MG63 (cell line): ENCODE measurements around the gene KLF1. TPM values are rescaled to one million over a fixed set of nuclear protein-coding genes. Genes with fewer than 3 reads are reported as not detected.

Source experiments
- DNase-seq: peaks from one replicate; pipeline ENCODE4 v3.0.0-alpha.2; 2020
- H3K27me3 ChIP-seq: fragments of 250-450 bp; sonication (Bioruptor Pico); 2 replicates; pipeline ENCODE4 v1.5.1; 2020; ENCODE audit warnings: mild to moderate bottlenecking, moderate library complexity
- H3K36me3 ChIP-seq: fragments of 250-450 bp; sonication (Bioruptor Pico); 2 replicates; pipeline ENCODE4 v1.5.1; 2020; ENCODE audit warnings: mild to moderate bottlenecking, moderate library complexity
- H3K4me3 ChIP-seq: fragments of 250-450 bp; sonication (Bioruptor Pico); 2 replicates; pipeline ENCODE4 v1.5.1; 2020; ENCODE audit warnings: mild to moderate bottlenecking, moderate library complexity
- H3K9me3 ChIP-seq: fragments of 250-450 bp; sonication (Bioruptor Pico); 2 replicates; pipeline ENCODE4 v1.5.1; 2020; ENCODE audit warnings: mild to moderate bottlenecking, moderate library complexity
- total RNA-seq: library from RNA; depleted of rRNA; stranded (reverse); fragments of >200 nt; shearing (Covaris generic); gene quantifications from 2 replicates; pipeline ENCODE4 v1.2.3, GENCODE V29; 2014; ENCODE audit warnings: low replicate concordance

The KLF1 gene
- total RNA-seq, 1 experiment from 2014 or later: not detected

DNA sequence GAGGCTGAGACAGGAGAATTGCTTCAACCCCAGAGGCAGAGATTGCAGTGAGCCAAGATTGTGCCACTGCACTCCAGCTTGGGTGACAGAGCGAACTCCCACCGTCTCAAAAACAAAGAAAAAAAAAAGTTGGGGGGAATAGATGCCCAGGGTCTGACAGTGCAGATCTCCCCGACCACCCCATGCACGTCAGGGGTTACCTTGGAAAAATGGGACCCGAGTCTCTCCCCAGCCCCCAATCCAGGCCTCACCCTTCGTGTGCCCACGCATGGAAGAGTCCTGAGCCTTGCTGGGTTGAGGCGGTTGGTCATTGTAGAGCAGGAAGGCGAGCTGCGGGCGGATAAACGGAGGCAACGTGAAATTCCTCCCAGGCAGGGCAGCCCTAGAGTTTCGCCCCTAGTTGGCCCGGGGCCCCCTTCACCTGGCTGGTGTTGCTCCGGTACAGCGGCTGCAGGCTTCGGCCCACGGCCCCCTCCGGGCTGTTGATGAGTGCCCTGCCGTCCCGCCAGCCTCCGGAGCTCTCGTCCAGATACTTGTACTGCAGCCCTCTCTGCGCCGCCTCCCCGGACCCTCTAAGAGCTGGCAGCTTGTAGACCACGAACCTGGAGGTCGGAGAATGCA lies 6.3 kb downstream of the KLF1 start:
- no peak for DNase-seq
- H3K27me3 ChIP-seq: peaks cover 16% of the 10 kb centered on the region
- H3K4me3 ChIP-seq: peak overlapping the region; percentile 46
- peaks cover 37% of the 10 kb centered on the region for H3K9me3 ChIP-seq
- no peaks in the 10 kb centered on the region; the same call in 1 of the 2 replicates for H3K36me3 ChIP-seq

DNA sequence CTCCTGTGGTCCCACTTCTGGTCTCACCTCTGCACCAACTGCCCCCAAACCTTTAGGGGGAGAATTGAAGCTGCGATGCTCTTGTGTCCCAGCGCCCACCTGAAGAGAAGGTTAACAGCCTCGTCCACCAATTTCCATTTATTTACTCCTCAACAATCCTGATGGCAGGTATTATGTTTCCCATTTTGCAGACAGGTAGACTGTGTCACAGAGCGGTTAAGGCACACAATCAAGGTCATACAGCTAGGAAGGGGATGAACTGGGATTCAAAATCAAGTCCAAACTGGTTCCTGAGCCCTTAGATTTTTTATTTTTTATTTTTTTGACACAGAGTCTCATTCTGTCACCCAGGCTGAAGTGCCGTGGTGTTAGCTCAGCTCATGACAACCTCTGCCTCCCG lies 11.9 kb downstream of the KLF1 start:
- no peak overlapping the region for H3K4me3 ChIP-seq
- peaks cover 20% of the 10 kb centered on the region for H3K27me3 ChIP-seq
- no peaks in the 10 kb centered on the region; the same call in 1 of the 2 replicates for H3K36me3 ChIP-seq
- no peaks in the 10 kb centered on the region; the same call in none of the 2 replicates for H3K9me3 ChIP-seq
- no peak for DNase-seq

DNA sequence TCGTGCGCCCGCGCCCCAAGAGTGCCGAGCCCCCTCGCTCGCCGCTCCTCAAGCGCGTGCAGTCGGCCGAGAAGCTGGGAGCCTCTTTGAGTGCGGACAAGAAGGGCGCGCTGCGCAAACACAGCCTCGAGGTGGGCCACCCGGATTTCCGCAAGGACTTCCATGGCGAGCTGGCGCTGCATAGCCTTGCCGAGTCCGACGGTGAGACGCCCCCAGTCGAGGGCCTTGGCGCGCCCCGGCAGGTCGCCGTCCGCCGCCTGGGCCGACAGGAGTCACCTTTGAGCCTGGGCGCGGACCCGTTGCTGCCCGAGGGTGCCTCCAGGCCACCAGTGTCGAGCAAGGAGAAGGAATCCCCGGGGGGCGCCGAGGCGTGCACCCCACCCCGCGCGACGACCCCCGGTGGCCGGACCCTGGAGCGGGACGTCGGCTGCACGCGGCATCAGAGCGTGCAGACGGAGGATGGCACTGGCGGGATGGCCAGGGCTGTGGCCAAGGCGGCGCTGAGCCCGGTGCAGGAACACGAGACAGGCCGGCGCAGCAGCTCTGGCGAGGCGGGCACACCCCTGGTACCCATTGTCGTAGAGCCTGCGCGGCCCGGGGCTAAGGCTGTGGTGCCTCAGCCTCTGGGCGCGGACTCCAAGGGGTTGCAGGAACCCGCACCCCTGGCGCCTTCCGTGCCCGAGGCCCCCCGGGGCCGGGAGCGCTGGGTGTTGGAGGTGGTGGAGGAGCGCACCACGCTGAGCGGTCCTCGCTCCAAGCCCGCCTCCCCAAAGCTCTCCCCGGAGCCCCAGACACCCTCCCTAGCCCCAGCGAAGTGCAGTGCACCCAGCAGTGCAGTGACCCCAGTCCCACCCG lies 12.9 kb downstream of the KLF1 start:
- no peaks in the 10 kb centered on the region; the same call in 1 of the 2 replicates for H3K36me3 ChIP-seq
- H3K9me3 ChIP-seq: no peaks in the 10 kb centered on the region; the same call in none of the 2 replicates
- H3K27me3 ChIP-seq: peaks cover 20% of the 10 kb centered on the region
- DNase-seq: no peak
- H3K4me3 ChIP-seq: no peak overlapping the region

DNA sequence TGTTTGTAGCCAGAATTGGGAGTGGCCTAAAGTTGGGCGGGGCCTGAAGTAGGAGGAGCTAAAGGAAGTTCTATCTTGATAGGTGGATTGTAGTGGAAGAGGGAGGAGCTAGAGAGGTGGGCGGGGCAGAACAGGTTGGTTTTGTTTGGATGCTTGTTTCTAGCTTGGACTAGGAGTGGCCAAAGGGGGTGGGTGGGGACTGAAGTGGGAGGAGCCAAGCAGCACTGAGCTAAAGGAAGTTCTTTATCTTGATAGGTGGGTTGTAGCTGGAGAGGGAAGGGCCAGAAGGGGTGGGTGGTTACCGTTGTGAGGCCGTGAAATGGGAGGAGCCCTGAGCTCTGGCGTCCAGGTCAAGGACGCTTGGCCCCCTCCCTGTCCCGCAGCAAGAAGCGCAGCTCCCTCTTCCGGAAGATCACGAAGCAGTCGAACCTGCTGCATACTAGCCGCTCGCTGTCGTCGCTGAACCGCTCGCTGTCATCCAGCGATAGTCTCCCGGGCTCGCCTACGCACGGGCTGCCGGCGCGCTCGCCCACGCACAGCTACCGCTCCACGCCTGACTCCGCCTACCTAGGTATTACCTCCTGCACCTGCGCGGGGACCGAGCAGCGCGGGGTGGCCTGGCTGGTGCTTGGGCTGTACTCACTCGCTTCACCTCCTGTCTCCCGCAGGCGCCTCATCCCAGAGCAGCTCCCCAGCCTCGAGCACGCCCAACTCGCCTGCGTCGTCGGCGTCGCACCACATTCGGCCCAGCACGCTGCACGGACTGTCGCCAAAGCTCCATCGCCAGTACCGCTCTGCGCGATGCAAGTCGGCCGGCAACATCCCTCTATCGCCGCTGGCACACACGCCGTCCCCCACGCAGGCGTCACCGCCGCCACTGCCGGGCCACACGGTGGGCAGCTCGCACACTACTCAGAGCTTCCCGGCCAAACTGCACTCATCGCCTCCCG lies 13.8 kb downstream of the KLF1 start:
- H3K36me3 ChIP-seq: no peaks in the 10 kb centered on the region; the same call in 1 of the 2 replicates
- no peaks in the 10 kb centered on the region; the same call in none of the 2 replicates for H3K9me3 ChIP-seq
- H3K27me3 ChIP-seq: peaks cover 19% of the 10 kb centered on the region
- DNase-seq: peak; percentile 91
- H3K4me3 ChIP-seq: peak overlapping the region; percentile 32

DNA sequence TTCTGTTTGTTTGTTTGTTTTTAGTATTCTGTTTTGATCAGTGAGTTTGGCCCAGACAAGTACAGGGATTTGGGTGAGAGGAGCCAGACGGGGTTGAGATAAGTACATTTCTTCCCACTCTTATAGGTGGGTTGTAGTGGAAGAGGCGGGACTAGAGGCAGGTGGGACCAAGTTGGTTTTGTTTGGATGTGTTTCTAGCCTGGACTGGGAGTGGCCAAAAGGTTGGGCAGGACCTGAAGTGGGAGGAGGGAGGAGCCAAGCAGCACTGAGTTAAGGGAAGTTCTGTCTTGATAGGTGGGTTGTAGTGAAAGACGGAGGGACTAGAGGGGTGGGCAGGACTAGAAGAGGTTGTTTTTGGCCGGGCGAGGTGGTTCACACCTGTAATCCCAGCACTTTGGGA lies 14.7 kb downstream of the KLF1 start:
- Histone ChIP-seq H3K9me3 (peaks cover under 1% of the 10 kb centered on the region), H3K27me3 (peaks cover 18% of the 10 kb centered on the region), H3K36me3 (no peaks in the 10 kb centered on the region), H3K4me3 (no peak overlapping the region)
- DNase-seq: no peak

DNA sequence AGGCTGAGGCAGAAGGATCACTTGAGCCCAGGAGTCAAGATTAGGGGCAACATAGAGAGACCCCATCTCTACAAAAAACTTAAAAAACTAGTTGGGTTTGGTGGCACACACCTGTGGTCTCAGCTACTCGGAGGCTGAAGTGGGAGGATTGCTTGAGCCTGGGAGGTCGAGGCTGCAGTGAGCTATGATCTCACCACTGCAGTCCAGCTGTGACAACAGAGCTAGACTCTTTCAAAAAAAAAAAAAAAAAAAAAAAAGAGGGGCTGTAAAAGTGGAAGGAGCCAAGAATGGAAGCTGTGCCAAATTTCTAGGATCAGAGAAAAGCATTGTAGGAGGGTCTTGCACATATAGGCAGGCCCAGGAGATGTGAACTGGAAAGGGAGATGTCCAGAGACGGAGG lies 15.3 kb downstream of the KLF1 start:
- peaks cover 18% of the 10 kb centered on the region for H3K27me3 ChIP-seq
- no peaks in the 10 kb centered on the region for H3K36me3 ChIP-seq
- peaks cover 2% of the 10 kb centered on the region for H3K9me3 ChIP-seq
- no peak for DNase-seq
- H3K4me3 ChIP-seq: no peak overlapping the region

DNA sequence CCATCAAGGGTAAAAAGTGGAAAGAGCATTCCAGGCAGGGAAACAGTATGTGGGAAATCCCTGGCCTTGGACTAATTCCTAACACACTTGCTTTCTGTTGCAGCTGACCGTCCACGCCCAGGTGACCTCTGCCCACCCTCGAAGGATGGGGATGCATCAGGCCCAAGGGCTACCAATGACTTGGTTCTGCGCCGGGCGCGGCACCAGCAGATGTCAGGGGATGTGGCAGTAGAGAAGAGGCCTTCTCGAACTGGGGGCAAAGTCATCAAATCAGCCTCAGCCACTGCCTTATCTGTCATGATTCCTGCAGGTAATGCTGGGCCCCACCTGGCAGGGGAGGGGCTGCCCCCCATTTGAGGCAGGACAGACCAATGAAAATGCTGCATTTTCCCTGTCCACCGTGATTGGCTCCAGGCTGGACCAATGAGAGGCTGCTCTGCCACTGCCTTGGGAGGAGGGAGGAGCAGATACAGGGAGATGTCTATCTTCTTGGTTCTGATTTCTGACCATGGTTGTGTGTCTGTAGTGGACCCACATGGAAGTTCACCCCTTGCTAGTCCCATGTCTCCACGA lies 18.4 kb downstream of the KLF1 start:
- Histone ChIP-seq H3K9me3 (peaks cover 2% of the 10 kb centered on the region), H3K27me3 (peaks cover 7% of the 10 kb centered on the region), H3K36me3 (no peaks in the 10 kb centered on the region), H3K4me3 (no peak overlapping the region)
- peak; percentile 45 for DNase-seq

DNA sequence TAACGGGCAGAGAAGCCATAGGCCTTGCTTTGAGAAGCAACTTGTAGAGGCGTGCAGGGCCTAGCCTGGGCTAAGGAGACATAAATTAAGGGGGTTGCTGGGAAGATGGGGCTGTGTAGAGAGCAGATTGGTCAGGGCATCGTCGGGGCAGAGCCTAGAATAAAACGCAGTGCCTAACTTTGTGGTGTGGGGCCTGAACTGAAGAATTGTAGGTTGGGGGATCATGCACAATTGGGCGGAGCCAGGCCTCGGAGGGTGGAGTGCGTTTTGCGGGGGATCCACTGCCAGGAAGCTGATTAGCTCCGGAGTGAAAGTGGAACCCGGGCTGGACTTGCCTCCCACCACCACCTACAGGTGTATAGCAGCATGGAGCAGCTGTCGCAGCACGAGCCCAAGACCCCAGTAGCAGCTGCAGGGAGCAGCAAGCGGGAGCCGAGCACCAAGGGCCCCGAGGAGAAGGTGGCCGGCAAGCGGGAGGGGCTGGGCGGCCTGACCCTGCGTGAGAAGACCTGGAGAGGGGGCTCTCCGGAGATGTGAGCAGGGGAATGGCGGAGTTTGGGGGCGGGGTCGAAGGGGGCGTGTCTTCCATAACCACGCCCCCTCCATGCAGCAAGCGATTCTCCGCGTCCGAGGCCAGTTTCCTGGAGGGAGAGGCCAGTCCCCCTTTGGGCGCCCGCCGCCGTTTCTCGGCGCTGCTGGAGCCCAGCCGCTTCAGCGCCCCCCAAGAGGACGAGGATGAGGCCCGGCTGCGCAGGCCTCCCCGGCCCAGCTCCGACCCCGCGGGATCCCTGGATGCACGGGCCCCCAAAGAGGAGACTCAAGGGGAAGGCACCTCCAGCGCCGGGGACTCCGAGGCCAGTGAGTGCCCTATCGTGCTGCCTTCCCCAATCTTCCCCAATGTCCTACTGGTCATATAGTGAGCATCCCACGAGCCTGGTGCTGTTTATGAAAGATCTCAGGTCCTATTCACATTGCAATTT lies 19.6 kb downstream of the KLF1 start:
- H3K36me3 ChIP-seq: no peaks in the 10 kb centered on the region
- peaks cover 2% of the 10 kb centered on the region; the same call in 1 of the 2 replicates for H3K9me3 ChIP-seq
- no peak overlapping the region for H3K4me3 ChIP-seq
- H3K27me3 ChIP-seq: peaks cover 4% of the 10 kb centered on the region; the same call in 1 of the 2 replicates
- DNase-seq: no peak

DNA sequence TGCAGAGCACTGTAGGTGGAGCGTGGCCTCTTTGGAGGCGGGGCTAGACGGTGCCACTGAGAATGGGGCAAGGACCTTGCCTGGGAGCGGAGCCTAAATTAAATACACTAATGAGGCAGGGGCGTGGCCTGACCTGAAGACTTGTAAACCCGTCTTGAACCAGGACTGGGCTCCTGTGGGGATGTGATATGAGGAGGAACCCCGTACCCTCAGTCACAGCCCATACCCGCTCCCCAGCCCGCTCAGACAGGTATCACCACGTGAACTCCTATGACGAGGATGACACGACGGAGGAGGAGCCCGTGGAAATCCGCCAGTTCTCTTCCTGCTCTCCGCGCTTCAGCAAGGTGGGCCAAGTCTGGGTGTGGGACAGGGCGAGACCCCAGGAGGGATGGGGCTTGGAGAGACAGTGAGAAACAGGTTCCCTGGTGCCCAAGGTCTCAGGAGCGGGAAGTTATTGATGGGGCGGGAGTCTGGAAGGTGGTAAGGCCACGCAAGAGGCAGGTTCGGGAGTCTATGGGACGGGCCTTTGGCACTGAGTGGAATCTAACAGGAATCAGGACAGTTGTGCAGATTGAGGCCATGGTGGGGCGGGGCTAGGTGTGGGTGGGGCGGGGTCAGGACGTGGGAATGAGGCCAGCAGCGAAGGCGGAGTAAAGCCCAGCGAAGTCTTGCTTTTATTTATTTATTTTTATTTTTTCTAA lies 20.4 kb downstream of the KLF1 start:
- Histone ChIP-seq H3K4me3 (no peak overlapping the region), H3K9me3 (peaks cover 2% of the 10 kb centered on the region; the same call in 1 of the 2 replicates), H3K36me3 (no peaks in the 10 kb centered on the region), H3K27me3 (peaks cover 4% of the 10 kb centered on the region; the same call in 1 of the 2 replicates)
- DNase-seq: no peak

DNA sequence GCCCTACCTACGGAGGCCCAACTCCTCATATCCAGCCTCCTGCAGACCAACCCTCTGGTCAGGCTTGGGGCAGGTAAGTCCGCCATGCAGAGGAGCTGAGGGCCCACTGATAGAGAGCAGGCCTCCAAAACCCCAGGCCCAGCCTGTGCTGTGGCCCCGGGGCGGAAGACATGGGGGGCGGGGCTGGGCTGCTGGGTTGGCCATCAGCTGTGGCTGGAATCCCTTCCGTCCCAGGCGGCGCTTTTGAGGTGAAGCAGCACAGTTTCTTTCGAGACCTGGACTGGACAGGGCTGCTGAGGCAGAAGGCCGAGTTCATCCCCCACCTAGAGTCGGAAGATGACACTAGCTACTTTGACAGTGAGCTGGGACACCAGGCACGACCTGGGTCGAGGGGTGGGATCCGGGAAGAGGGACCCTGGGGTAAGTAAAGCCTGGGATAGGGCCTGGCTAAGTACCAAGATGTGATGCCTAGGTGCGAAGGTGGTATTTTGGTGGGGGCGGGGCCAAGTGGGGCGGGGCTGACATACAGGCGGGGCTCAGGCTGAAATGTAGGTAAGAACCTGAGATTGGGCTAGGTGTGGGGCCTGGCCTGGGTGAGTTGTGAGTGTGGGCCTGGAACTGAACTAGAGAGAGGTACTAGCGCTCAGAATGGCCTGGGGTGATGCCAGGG lies 21.1 kb downstream of the KLF1 start:
- no peak for DNase-seq
- Histone ChIP-seq H3K9me3 (peaks cover 2% of the 10 kb centered on the region; the same call in 1 of the 2 replicates), H3K27me3 (peaks cover 4% of the 10 kb centered on the region; the same call in 1 of the 2 replicates), H3K36me3 (no peaks in the 10 kb centered on the region), H3K4me3 (no peak overlapping the region)

DNA sequence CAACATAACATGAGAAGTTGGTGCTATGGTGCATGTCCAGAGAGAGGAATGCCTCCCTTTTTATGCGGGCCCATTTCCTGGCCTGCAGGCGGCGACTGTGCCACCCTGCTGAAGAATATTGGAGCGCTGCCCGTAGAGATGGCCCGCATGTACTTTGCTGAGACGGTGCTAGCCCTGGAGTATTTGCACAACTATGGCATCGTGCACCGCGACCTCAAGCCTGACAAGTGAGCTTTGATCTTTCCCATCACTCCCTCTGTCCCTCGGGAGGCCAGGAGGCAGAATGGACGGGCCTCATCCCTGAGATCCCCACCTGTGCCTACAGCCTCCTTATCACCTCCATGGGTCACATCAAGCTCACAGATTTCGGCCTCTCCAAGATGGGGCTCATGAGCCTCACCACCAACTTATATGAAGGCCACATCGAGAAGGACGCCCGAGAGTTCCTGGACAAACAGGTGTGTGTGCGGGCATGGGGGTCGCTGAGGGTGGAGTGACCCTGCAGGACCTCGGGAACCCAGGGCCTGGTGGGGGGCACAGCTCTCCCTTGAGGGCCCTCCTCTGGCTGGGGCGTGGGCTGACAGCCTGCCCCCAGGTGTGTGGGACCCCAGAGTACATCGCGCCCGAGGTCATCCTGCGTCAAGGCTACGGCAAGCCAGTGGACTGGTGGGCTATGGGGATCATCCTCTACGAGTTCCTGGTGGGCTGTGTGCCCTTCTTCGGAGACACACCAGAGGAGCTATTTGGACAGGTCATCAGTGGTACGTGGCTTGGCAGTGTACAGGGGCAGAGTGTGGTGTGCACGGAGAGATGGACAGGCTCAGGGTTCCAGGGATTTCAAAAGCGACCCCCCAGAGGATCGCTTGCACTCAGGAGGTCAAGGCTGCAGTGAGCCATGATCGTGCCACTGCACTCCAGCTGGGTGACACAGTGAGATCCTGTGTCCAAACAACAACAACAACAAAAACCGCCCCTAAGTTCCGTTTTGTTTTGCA lies 22.0 kb downstream of the KLF1 start:
- H3K9me3 ChIP-seq: peaks cover 2% of the 10 kb centered on the region; the same call in 1 of the 2 replicates
- 0 out of 2 replicates have a peak, but pooled peaks cover 4% of the 10 kb centered on the region for H3K27me3 ChIP-seq
- no peaks in the 10 kb centered on the region for H3K36me3 ChIP-seq
- no peak for DNase-seq
- H3K4me3 ChIP-seq: no peak overlapping the region

DNA sequence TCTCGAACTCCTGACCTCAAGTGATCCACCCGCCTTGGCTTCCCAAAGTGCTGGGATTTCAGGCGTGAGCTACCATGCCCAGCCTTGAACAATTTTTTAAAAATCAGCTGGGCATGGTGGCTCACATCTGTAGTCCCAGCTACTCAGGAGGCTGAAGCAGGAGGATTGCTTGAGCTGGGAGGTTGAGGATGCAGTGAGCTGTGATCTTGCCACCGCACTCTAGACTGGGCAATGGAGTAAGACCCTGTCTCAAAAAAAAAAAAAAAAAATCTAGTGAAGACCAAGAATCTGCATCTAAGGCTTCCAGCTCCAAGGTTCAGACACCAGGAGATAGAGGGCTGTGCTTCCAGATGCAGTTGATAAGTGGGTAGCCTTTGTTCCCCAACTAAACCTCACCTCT lies 22.9 kb downstream of the KLF1 start:
- Histone ChIP-seq H3K9me3 (peaks cover 2% of the 10 kb centered on the region; the same call in 1 of the 2 replicates), H3K36me3 (no peaks in the 10 kb centered on the region), H3K27me3 (0 out of 2 replicates have a peak, but pooled peaks cover 4% of the 10 kb centered on the region), H3K4me3 (no peak overlapping the region)
- no peak for DNase-seq

DNA sequence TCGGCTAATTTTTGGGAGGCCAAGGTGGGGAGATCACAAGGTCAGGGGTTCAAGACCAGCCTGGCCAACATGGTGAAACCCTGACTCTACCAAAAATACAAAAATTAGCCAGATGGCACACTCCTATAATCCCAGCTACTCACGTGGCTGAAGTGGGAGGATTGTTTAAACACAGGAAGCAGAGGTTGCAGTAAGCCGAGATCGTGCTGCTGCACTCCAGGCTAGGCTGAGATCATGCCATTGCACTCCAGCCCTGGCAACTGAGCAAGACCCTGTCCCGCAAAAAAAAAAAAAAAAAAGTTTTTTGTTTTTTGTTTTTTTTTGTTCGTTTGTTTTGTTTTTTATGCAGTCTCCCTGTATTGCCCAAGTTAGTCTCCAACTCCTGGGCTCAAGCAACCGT lies 27.5 kb downstream of the KLF1 start:
- Histone ChIP-seq H3K27me3 (0 out of 2 replicates have a peak, but pooled peaks cover 4% of the 10 kb centered on the region), H3K9me3 (peaks cover 14% of the 10 kb centered on the region), H3K36me3 (no peaks in the 10 kb centered on the region), H3K4me3 (no peak overlapping the region)
- DNase-seq: peak; percentile 54
